Smooth muscle cell (in vitro differentiated cells): Measurements from ENCODE around the gene ADCYAP1R1. TPM values are rescaled to one million over a fixed set of nuclear protein-coding genes. Genes with fewer than 3 reads are reported as not detected.

Experiments
- DNase-seq: peaks from one replicate; lab custom pipeline; 2025; ENCODE audit not compliant: unreplicated experiment; lab: John Stamatoyannopoulos, UW
- H2AFZ ChIP-seq: fragments of 200-600 bp; sonication (generic); 2 replicates; pipeline ENCODE4 v1.6.0; 2016; ENCODE audit warnings: antibody characterized with exemption, low read depth, mild to moderate bottlenecking
- H3F3A ChIP-seq: fragments of 200-600 bp; sonication (generic); 2 replicates; pipeline ENCODE4 v1.6.0; 2017; ENCODE audit warnings: antibody characterized with exemption, low read depth
- H3K27ac ChIP-seq: fragments of 200-600 bp; sonication (generic); 2 replicates; pipeline ENCODE4 v1.5.1; 2016; ENCODE audit warnings: low read depth, mild to moderate bottlenecking
- H3K27me3 ChIP-seq: fragments of 200-600 bp; sonication (generic); 2 replicates; pipeline ENCODE4 v1.6.1; 2016; ENCODE audit warnings: low read depth, mild to moderate bottlenecking
- H3K36me3 ChIP-seq: fragments of 200-600 bp; sonication (generic); 2 replicates; pipeline ENCODE4 v1.5.1; 2016; ENCODE audit warnings: low read depth
- H3K4me1 ChIP-seq: fragments of 200-600 bp; sonication (generic); 2 replicates; pipeline ENCODE4 v1.5.1; 2016; ENCODE audit warnings: low read depth
- H3K4me2 ChIP-seq: fragments of 200-600 bp; sonication (generic); 2 replicates; pipeline ENCODE4 v1.6.0; 2016; ENCODE audit warnings: mild to moderate bottlenecking
- H3K4me3 ChIP-seq: fragments of 200-600 bp; sonication (generic); 2 replicates; pipeline ENCODE4 v1.5.1; 2016; ENCODE audit warnings: mild to moderate bottlenecking
- H3K79me2 ChIP-seq: fragments of 200-600 bp; sonication (generic); 2 replicates; pipeline ENCODE4 v1.6.0; 2016; ENCODE audit warnings: low read depth, mild to moderate bottlenecking
- H3K9ac ChIP-seq: fragments of 200-600 bp; sonication (generic); 2 replicates; pipeline ENCODE4 v1.6.0; 2016; ENCODE audit warnings: low read depth
- H3K9me3 ChIP-seq: fragments of 200-600 bp; sonication (generic); replicated peaks from 2 replicates; pipeline ENCODE4 v1.5.1; 2016; ENCODE audit warnings: low read depth
- H4K20me1 ChIP-seq: fragments of 200-600 bp; sonication (generic); 2 replicates; pipeline ENCODE4 v1.6.0; 2016; ENCODE audit warnings: low read depth
- CTCF ChIP-seq: fragments of 200-600 bp; sonication (generic); IDR thresholded peaks from 2 replicates; pipeline ENCODE4 v1.5.1; 2017; ENCODE audit warnings: borderline replicate concordance, mild to moderate bottlenecking, antibody characterized with exemption; ENCODE audit not compliant: insufficient read depth, poor library complexity, severe bottlenecking
- WGBS: methylation state at CpG from one replicate; pipeline ENCODE4 v1.1.7; 2016; ENCODE audit warnings: low lambda C conversion rate; 5-methylcytosine and 5-hydroxymethylcytosine counted together
- polyA plus RNA-seq: library from polyadenylated mRNA; unstranded; fragments of >200 nt; fragmentation: Nextera tagmentation; extraction: Ambion mirVana; gene quantifications from 2 replicates; pipeline ENCODE4 v1.2.1, GENCODE V29; 2016
- total RNA-seq: library from RNA; depleted of rRNA; stranded (reverse); fragments of >200 nt; gene quantifications from 2 replicates; pipeline ENCODE4 v1.2.3, GENCODE V29; 2014

Gene ADCYAP1R1
- total and polyA plus RNA-seq, 2 experiments from 2014 or later: not detected

- no peaks in the 10 kb centered on the region for H3K79me2 ChIP-seq
- no peak overlapping the region for H2AFZ ChIP-seq
- no peak overlapping the region for H3K27ac ChIP-seq
- no peaks in the 10 kb centered on the region for H3K36me3 ChIP-seq
- H4K20me1 ChIP-seq: no peaks in the 10 kb centered on the region
- DNase-seq: no peak
- no peaks in the 10 kb centered on the region for H3K9me3 ChIP-seq
- H3K27me3 ChIP-seq: peaks cover 77% of the 10 kb centered on the region
- H3K4me1 ChIP-seq: peaks cover 8% of the 10 kb centered on the region
- TF ChIP-seq CTCF: no peak
- H3K4me3 ChIP-seq: peak overlapping the region; percentile 38
- H3K4me2 ChIP-seq: peak overlapping the region; percentile 83
- H3F3A ChIP-seq: no peaks in the 10 kb centered on the region
- no peak overlapping the region for H3K9ac ChIP-seq
- WGBS: 4% methylated on average over 5 of the region's 52 CpGs
Observed at GRCh38 chr7:31052487-31052840, 356 bp downstream of the ADCYAP1R1 start.

GRCh38 chr7:31052841-31053601, 913 bp downstream of the ADCYAP1R1 start:
- WGBS: 13% methylated on average over 50 of the region's 50 CpGs

GRCh38 chr7:31053986-31054385, 1.9 kb downstream of the ADCYAP1R1 start:
- no peak overlapping the region for H3K9ac ChIP-seq

More at GRCh38 chr7:31052841-31053601, 913 bp downstream of the ADCYAP1R1 start:
- H2AFZ ChIP-seq: no peak overlapping the region
- no peak overlapping the region for H3K27ac ChIP-seq
- H3K4me2 ChIP-seq: peak overlapping the region; percentile 83
- no peaks in the 10 kb centered on the region for H3K36me3 ChIP-seq
- H3K9me3 ChIP-seq: no peaks in the 10 kb centered on the region
- TF ChIP-seq CTCF: no peak
- peaks cover 74% of the 10 kb centered on the region for H3K27me3 ChIP-seq
- no peak for DNase-seq
- peaks cover 8% of the 10 kb centered on the region for H3K4me1 ChIP-seq
- no peaks in the 10 kb centered on the region for H3K79me2 ChIP-seq
- H3K4me3 ChIP-seq: peak overlapping the region; percentile 38
- no peaks in the 10 kb centered on the region for H3F3A ChIP-seq
- H3K9ac ChIP-seq: no peak overlapping the region
- H4K20me1 ChIP-seq: no peaks in the 10 kb centered on the region

More at GRCh38 chr7:31053986-31054385, 1.9 kb downstream of the ADCYAP1R1 start:
- Histone ChIP-seq H3K79me2 (no peaks in the 10 kb centered on the region), H4K20me1 (no peaks in the 10 kb centered on the region), H3K27me3 (peaks cover 64% of the 10 kb centered on the region), H3F3A (no peaks in the 10 kb centered on the region), H3K4me2 (no peak overlapping the region), H3K27ac (no peak overlapping the region), H3K4me1 (peaks cover 8% of the 10 kb centered on the region), H3K9me3 (no peaks in the 10 kb centered on the region), H3K4me3 (no peak overlapping the region), H2AFZ (no peak overlapping the region), H3K36me3 (no peaks in the 10 kb centered on the region)
- WGBS: 90% methylated on average over 5 of the region's 5 CpGs
- DNase-seq: no peak
- TF ChIP-seq CTCF: no peak
